HS-5 (cell line): ENCODE measurements around the gene C20orf204.
"Not testable (repeated sequence)": the region's sequence is repeated elsewhere in the genome, so short reads cannot be mapped to it uniquely, and the experiment has no call there.

Experiments used
- DNase-seq: peaks from one replicate; pipeline ENCODE4 v3.0.0-alpha.2; 2012; ENCODE audit warnings: low read depth

Gene C20orf204

DNA sequence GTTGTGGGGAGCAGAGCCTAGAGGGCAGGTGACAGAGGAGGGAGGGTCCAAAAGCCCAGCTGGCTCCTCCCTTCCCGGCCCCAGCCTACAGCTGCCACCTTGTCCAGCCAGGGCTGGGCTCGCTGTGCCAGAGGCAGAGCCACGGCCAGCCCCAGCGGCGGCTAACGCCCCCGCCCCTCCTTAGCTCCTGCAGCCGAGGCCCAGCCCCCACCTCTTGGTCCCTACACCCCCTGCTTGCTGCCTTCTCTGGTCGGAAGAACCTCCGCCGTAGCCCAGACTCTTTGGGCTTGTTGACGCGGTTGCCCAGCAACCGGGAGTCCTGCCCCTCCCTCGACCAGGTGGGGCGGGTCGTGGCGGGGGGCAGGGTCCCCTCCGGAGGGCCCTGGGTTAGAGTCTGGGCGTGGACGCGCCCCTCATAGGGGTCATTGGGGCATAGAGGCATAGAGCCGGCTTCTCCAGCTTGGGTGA, 48.7 kb downstream of the C20orf204 start:
- no peak for DNase-seq

DNA sequence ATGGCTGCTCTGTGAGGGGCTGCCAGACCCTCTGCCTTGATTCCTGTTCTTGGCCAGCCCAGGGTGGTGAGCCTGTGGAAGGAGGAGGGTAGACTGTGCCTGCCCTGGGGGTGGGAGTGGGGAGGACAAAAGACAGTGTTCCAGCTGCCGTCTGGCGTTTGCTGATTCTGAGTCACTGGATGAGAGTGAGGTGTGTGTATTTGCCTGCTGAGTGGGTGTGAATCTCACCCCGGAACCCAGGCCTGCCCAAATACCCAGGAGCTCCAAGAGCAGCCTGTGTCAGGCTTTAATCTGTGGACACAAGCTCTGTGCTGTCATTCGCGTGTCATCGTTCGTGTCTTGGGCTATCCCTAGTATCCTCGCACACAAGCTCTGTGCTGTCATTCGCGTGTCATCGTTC, 50.8 kb downstream of the C20orf204 start:
- no peak for DNase-seq

DNA sequence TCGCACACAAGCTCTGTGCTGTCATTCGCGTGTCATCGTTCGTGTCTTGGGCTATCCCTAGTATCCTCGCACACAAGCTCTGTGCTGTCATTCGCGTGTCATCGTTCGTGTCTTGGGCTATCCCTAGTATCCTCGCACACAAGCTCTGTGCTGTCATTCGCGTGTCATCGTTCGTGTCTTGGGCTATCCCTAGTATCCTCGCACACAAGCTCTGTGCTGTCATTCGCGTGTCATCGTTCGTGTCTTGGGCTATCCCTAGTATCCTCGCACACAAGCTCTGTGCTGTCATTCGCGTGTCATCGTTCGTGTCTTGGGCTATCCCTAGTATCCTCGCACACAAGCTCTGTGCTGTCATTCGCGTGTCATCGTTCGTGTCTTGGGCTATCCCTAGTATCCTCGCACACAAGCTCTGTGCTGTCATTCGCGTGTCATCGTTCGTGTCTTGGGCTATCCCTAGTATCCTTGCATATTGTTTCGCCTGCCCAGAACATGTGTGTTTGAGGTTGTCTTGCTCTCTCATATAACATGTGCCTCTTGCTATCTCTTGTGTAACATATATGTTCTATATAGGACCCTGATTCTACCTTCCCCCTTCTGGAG, 51.3 kb downstream of the C20orf204 start:
- not testable (repeated sequence) for DNase-seq

DNA sequence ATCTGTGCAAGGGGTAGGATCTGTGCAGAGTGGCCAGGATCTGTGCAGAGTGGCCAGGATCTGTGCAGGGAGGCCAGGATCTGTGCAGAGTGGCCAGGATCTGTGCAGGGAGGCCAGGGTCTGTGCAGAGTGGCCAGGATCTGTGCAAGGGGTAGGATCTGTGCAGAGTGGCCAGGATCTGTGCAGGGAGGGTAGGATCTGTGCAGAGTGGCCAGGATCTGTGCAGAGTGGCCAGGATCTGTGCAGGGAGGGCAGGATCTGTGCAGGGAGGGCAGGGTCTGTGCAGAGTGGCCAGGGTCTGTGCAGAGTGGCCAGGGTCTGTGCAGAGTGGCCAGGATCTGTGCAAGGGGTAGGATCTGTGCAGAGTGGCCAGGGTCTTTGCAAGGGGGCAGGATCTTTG, 52.6 kb downstream of the C20orf204 start:
- not testable (repeated sequence) for DNase-seq
